Caco-2 (cell line): Measurements from ENCODE around the gene FOXL2. TPM values are rescaled to one million over a fixed set of nuclear protein-coding genes. Genes with fewer than 3 reads are reported as not detected.

Experiments
- BruUV-seq: library from RNA; stranded (reverse); fragments of 400-500 nt; replicated peaks from 2 replicates; lab custom pipeline; 2021; lab: Mats Ljungman, UMichigan
- CTCF ChIA-PET: fragments of 300-600 bp; sonication (Branson Sonifier 250); formaldehyde crosslinking; loops from one replicate; lab custom pipeline; 2022; ENCODE audit warnings: antibody characterized with exemption; lab: Charles Lee
- POLR2A ChIA-PET: fragments of 300-600 bp; sonication (Branson Sonifier 250); formaldehyde crosslinking; loops from one replicate; lab custom pipeline; 2022; ENCODE audit warnings: antibody characterized with exemption; lab: Charles Lee
- DNase-seq, 2 experiments: peaks; one replicate each; pipeline versions ENCODE4 v3.0.0 to v3.0.0-alpha.2; 2020 to 2022
- H3K27me3 ChIP-seq: replicated peaks from 2 replicates; pipeline ENCODE4 v1.6.0; 2011; ENCODE audit warnings: low read length; ENCODE audit not compliant: control insufficient read depth, insufficient read depth
- H3K36me3 ChIP-seq: 2 replicates; pipeline ENCODE4 v1.5.1; 2011; ENCODE audit warnings: low read length; ENCODE audit not compliant: control insufficient read depth, insufficient read depth
- H3K4me1 ChIP-seq: fragments of 250-450 bp; sonication (Bioruptor Pico); 2 replicates; pipeline ENCODE4 v1.5.1; 2020; ENCODE audit warnings: mild to moderate bottlenecking
- H3K4me3 ChIP-seq: 2 replicates; pipeline ENCODE4 v1.5.1; 2011; ENCODE audit warnings: low read depth, mild to moderate bottlenecking, control low read depth, low read length
- H3K9me3 ChIP-seq: fragments of 250-450 bp; sonication (Bioruptor Pico); 2 replicates; pipeline ENCODE4 v1.5.1; 2020; ENCODE audit warnings: mild to moderate bottlenecking, moderate library complexity
- H3K27ac Mint-ChIP-seq: one replicate; pipeline ENCODE4 v1.8.0; 2022; ENCODE audit warnings: mixed read lengths; ENCODE audit not compliant: unreplicated experiment
- H3K27me3 Mint-ChIP-seq: one replicate; pipeline ENCODE4 v1.8.0; 2022; ENCODE audit warnings: mixed read lengths; ENCODE audit not compliant: insufficient read depth, unreplicated experiment
- H3K36me3 Mint-ChIP-seq: one replicate; pipeline ENCODE4 v1.8.0; 2022; ENCODE audit warnings: mild to moderate bottlenecking, mixed read lengths; ENCODE audit not compliant: insufficient read depth, unreplicated experiment
- H3K4me1 Mint-ChIP-seq: one replicate; pipeline ENCODE4 v1.8.0; 2022; ENCODE audit warnings: low read depth, mixed read lengths; ENCODE audit not compliant: unreplicated experiment
- H3K4me3 Mint-ChIP-seq: one replicate; pipeline ENCODE4 v1.8.0; 2022; ENCODE audit warnings: mild to moderate bottlenecking, moderate library complexity, mixed read lengths; ENCODE audit not compliant: unreplicated experiment
- H3K9me3 Mint-ChIP-seq: one replicate; pipeline ENCODE4 v1.8.0; 2022; ENCODE audit warnings: mixed read lengths; ENCODE audit not compliant: unreplicated experiment
- CTCF ChIP-seq, 2 experiments: fragments of 200-600 bp in 1 of 2; IDR thresholded peaks; 1 replicate in 1 of 2; 2 replicates in 1 of 2; pipeline versions ENCODE4 v1.5.1 to v1.8.0; 2011 to 2022; ENCODE audit warnings: antibody characterized with exemption in 1 of 2, control low read depth in 1 of 2, inconsistent platforms in 1 of 2, low read depth in 1 of 2, low read length in 1 of 2, mild to moderate bottlenecking in 1 of 2, moderate library complexity in 1 of 2; ENCODE audit not compliant: insufficient read depth in 1 of 2, severe bottlenecking in 1 of 2, unreplicated experiment in 1 of 2
- intact Hi-C: fragments of 100-400 bp; cut with micrococcal nuclease; formaldehyde crosslinking; loops from one replicate; pipeline ENCODE4 v1.10.0; 2022; ENCODE audit not compliant: unreplicated experiment
- total RNA-seq: library from RNA; stranded (reverse); gene quantifications from 2 replicates; pipeline ENCODE4 v1.2.3, GENCODE V29; 2022

FOXL2 gene
- total RNA-seq, 1 experiment from 2014 or later = 1.8 TPM

GRCh38 chr3:138971766-138972320, 24.9 kb upstream of the FOXL2 start:
- TF ChIP-seq CTCF (IDR thresholded peaks at IDR 0.05; ENCODE audit: insufficient read depth in 1 of 2, low read depth in 1 of 2, low read length in 1 of 2, severe bottlenecking in 1 of 2, unreplicated experiment in 1 of 2) = no peak
- no peak for DNase-seq
- Mint-ChIP-seq H3K4me3 (no peak overlapping the region), H3K4me1 (no peaks in the 10 kb centered on the region), H3K27me3 (peaks cover 5% of the 10 kb centered on the region), H3K36me3 (no peaks in the 10 kb centered on the region), H3K9me3 (no peaks in the 10 kb centered on the region), H3K27ac (no peak overlapping the region)
- POLR2A ChIA-PET = no interaction called here
- no TSS peak for BruUV-seq
- H3K9me3 ChIP-seq = no peaks in the 10 kb centered on the region
- no peaks in the 10 kb centered on the region for H3K36me3 ChIP-seq
- no peaks in the 10 kb centered on the region for H3K27me3 ChIP-seq
- CTCF ChIA-PET = no interaction called here
- H3K4me1 ChIP-seq = no peaks in the 10 kb centered on the region
- H3K4me3 ChIP-seq = no peak overlapping the region
- intact Hi-C loops = no loop called here

- peaks cover 10% of the 10 kb centered on the region for H3K9me3 Mint-ChIP-seq
- ChIA-PET CTCF (no interaction called here), POLR2A (no interaction called here)
- no peak for TF ChIP-seq CTCF (IDR thresholded peaks at IDR 0.05; ENCODE audit: insufficient read depth in 1 of 2, low read depth in 1 of 2, low read length in 1 of 2, severe bottlenecking in 1 of 2, unreplicated experiment in 1 of 2)
- H3K27me3 ChIP-seq = no peaks in the 10 kb centered on the region
- intact Hi-C loops = no loop called here
- H3K27me3 Mint-ChIP-seq = peaks cover 15% of the 10 kb centered on the region
- H3K36me3 ChIP-seq = no peaks in the 10 kb centered on the region
- DNase-seq = no peak
- no peaks in the 10 kb centered on the region for H3K9me3 ChIP-seq
- no peak overlapping the region for H3K4me3 Mint-ChIP-seq
- H3K4me3 ChIP-seq = no peak overlapping the region
- H3K36me3 Mint-ChIP-seq = no peaks in the 10 kb centered on the region
- no peaks in the 10 kb centered on the region for H3K4me1 ChIP-seq
- no TSS peak for BruUV-seq
- no peaks in the 10 kb centered on the region for H3K4me1 Mint-ChIP-seq
- no peak overlapping the region for H3K27ac Mint-ChIP-seq
Observed at GRCh38 chr3:138964923-138965322, 18.0 kb upstream of the FOXL2 start.

GRCh38 chr3:138964264-138964663, 17.3 kb upstream of the FOXL2 start:
- Histone ChIP-seq H3K9me3 (no peaks in the 10 kb centered on the region), H3K4me1 (no peaks in the 10 kb centered on the region), H3K27me3 (no peaks in the 10 kb centered on the region), H3K36me3 (no peaks in the 10 kb centered on the region), H3K4me3 (no peak overlapping the region)
- Mint-ChIP-seq H3K27ac (no peak overlapping the region), H3K4me3 (no peak overlapping the region), H3K9me3 (peaks cover 10% of the 10 kb centered on the region), H3K27me3 (peaks cover 16% of the 10 kb centered on the region), H3K4me1 (no peaks in the 10 kb centered on the region), H3K36me3 (no peaks in the 10 kb centered on the region)
- intact Hi-C loops = no loop called here
- no peak for TF ChIP-seq CTCF (IDR thresholded peaks at IDR 0.05; ENCODE audit: insufficient read depth in 1 of 2, low read depth in 1 of 2, low read length in 1 of 2, severe bottlenecking in 1 of 2, unreplicated experiment in 1 of 2)
- POLR2A ChIA-PET = no interaction called here
- BruUV-seq = no TSS peak
- CTCF ChIA-PET = no interaction called here
- no peak for DNase-seq
